Activated CD4-positive, alpha-beta T cell treated with anti-CD3 and anti-CD28 coated beads for 48 hours (primary cell): Measurements from ENCODE around the gene APOBEC4.
"Not testable (repeated sequence)": the region's sequence is repeated elsewhere in the genome, so short reads cannot be mapped to it uniquely, and the experiment has no call there.

Experiments
- DNase-seq: peaks from one replicate; pipeline ENCODE4 v3.0.0-alpha.2; 2020

The APOBEC4 gene, protein sequence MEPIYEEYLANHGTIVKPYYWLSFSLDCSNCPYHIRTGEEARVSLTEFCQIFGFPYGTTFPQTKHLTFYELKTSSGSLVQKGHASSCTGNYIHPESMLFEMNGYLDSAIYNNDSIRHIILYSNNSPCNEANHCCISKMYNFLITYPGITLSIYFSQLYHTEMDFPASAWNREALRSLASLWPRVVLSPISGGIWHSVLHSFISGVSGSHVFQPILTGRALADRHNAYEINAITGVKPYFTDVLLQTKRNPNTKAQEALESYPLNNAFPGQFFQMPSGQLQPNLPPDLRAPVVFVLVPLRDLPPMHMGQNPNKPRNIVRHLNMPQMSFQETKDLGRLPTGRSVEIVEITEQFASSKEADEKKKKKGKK

DNA sequence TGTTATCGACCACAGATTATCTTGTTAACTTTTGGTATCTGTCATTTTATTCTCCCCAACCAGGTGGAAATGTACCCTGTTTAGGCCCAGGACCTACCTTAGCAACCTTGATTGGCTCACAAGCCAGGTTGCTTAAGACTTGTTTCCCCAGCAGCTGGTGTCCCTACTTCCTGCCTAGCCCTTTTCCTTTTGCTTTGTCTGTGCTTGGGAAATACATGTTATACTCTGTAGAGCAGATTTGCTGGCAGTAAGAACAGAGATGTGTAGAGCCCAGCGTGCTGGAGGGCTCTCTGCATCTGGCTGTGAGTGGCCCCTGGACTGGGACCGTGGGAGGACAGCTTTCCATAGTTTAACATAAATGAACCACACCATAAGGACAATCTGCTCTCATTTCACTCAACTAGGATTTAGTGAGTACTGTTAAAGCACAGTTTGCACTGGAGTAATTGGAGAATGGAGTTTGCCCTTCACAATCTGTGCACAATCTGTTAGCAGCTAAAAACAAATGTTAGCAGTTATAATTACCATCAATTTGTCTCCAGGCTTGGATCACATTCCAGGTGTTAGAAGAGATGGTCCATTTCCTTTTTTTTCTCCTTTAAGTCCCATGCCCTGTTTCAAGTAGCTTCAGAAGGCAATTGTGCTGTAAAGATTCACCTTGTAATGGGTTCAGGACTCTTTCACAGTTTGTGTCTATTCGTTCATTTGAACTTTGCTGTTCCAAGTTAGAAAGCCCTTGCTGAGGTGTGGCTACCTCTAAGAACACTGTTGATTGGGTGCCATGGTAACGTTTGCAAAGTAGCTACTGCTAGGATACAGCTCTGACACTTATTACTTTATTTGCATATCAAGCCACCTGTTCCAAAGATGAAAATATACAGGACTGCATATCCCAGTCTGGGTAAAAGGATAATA lies at the start of gene APOBEC4:
APOBEC4 (minus strand) TSS at position 770 of the 915 bp plus-strand sequence. CDS start 4,535 bp downstream, outside the sequence.
- DNase-seq: no peak

DNA sequence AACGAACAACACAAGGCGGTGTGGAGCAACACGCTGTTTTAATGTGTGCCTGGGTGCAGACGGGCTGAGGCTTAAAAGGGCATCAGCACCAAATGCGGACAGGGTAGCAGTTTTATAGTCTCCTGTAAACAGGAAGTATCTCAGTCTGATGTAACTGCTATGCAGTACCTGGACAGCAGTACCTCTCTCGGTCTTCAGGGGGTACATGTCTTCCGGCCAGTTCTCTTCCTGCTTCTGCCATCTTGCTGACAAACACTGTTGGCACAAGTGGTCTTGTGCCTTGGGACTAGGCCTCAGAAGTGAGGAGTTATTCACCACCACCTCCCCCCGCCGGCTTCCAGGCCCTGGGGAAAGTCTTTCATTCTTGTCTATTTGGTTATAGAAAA lies 49.7 kb upstream of the APOBEC4 start:
- no peak for DNase-seq

DNA sequence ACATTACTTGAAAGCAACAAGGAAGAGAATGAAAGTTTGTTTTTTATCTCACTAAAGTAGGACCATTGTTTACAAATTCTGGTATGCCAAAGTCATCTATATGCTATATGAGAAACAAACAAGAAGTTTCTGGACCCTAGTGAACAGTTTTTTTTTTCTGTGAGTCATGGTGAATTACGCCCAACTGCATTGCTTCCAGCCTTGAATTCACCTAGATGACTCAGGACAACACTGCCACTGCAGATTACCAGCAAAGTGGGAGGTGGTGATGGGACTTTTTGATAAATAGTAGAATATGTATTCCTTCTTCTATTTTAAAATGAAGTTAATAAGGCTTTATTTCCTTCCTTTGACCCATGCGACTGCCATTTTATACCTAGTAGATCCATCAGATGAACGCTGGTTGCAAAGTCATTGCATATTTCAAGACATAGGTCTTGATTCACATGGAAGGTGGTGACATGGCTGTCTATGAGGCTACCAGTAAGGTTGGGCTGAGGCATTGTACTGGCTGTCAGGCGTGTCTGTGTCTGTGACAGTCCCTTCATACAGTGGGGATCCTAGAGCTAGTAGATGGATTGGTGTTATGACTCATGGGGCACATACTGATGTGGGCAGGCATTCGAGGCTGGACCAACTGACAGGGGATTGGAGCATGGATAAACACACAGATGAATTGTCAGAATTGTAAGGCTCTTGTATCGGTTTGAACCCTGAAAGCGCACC lies 49.1 kb upstream of the APOBEC4 start:
- peak; percentile 3 for DNase-seq

DNA sequence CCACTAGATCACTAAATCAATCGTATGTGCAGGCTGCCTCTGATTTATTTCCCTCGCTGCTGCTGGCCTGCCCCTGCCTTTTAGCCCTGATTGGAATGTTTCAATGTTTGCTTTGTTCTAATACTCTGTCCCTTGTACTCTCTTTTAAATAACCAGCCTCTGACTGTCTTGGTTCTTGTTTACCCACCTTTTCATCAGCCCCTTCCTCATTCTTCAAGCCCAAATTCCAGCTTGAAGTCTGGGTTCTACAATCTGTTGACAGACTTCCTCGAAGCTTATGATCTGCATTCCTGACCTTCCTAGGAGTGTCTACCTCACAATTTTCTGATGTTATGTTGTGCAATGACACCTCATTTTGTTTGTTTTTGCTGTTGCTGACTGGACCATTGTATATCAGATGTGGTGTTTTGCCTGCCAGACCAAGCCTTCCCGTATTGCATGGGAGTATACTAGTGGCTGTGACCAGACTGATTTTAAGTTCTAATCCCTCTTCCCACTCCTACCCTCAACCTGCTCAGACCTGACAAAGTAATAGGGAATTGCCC lies 46.6 kb upstream of the APOBEC4 start:
- no peak for DNase-seq

DNA sequence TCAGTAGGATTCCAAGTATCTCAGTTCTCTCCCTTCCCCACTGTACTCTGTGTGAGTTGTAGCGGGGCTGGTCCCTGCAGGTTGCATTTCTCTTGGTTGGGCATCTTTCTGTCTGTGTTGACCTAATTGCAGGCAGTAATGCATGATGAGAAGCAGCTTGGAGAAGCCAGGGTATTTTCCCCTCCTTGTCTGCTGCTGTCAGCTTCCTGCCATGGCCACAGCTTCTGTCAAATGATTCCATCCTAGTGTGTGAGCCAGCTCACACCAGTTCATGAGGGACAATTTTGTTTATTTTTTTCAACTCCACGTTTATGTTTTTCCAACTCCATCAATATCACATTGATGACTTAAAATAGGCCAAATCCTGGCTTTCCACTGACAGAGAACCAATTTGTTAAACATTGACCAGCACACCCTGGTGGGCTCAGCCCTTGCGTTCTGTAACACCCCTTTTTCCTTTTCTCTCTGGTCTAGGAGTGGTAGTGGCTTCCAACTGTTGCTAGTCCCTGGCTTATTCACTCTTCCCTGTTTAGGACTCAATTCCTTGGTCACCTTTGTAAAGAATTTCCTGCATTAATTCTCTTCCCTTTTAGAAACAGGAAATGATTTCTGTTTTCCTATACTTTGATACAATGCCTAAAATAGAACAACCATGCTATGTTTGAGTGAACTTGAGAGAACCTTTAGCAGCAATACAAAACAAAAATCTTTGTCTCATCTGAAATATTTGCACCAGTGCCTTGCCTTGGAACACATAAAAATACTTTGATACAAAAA lies 44.9 kb upstream of the APOBEC4 start:
- no peak for DNase-seq

DNA sequence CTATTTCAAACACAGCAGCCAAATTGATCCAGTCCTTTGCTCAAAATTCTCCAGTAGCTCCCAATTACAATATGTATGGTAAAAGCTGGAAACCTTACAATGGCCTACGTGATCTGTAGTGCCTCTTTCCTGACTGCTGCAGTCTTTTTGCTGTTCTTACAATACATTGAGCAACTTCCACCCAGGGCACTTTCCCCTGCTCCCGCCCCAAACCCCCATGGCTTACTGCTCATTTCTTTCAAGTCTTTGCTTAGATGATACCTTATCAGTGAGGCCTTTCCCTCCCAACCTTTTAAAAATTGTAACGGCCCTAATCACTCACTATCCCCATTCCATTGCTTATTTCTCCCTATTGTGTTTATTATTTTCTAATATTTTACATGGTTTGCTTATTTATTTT lies 43.9 kb upstream of the APOBEC4 start:
- DNase-seq: no peak

DNA sequence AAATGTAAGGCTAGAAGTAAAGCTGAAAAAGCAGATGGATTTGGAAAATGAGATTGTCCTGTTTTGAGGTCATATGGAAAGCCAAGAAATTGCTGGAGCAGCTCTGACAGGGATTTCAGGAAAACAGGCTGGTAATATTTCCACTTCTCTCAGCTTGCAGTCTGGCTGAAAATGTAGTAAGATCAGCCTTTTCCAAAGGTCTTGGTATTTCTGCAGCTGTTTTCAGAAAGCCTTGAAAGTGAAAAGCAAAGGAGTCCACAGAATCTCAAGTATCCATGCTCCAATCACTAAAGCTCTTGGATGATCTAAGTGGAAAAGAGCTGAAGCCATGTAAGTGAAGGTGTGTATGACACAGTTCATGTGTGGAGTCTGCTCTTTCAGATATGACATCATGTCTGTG lies 41.6 kb upstream of the APOBEC4 start:
- DNase-seq: no peak

DNA sequence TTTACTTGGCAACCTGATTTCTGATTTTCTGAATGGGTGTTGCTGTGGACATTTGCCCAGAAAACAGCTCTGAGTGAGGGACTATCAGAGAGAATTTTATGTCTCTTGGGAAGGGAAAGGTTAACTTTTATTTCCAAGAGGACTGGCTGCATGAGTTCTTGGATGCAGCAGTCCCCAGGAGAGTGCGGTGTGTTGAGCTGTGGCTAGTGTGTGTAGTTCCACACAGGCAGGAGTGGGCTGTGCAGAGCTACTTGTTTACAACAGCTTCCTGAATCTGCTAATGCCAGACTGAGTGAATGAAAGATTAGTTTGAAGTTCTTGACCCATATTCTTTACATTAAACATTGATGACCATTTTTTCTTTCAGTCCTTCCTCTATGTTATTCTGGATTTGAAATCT lies 41.0 kb upstream of the APOBEC4 start:
- no peak for DNase-seq

DNA sequence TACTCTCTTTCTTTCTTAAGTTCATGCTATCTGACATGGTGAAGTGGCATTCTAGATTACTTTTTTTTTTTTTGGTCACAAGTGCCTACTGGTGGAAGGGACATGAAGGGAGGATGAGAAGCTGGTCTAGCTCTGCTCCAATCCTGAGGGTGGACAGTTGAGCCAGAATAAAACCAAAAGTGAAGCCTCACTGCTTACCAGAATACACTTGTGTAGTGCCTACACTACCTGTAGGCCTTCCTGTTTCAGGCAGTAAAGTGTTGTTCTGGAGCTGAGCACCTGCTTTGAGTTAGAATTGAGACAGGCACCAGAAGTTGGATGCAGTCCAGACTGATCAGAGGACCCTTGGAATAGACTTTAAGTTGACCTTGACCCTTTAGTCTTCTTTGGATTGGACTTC lies 40.4 kb upstream of the APOBEC4 start:
- DNase-seq: no peak

DNA sequence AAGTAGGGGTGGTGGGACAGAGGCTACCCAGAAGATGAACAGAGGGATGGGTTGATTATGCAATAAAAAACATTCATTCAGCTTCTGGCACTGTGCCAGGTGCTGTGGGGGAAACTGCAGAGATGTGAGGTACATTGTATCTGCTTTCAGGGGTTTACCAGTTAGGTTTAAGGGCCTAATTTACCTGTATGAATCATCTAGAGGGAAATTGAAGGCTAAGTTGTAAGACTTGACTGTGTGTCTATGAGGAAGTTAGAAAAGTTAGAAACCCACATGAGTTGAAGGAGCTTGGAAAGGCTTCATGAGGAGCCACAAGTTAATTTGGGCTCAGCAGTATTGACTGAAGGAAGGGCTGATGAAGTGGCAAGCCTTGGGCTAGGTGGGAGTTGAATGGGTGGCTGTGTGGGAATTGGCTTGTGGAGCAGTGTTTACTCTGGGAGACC lies 36.7 kb upstream of the APOBEC4 start:
- DNase-seq: peak; percentile 29

DNA sequence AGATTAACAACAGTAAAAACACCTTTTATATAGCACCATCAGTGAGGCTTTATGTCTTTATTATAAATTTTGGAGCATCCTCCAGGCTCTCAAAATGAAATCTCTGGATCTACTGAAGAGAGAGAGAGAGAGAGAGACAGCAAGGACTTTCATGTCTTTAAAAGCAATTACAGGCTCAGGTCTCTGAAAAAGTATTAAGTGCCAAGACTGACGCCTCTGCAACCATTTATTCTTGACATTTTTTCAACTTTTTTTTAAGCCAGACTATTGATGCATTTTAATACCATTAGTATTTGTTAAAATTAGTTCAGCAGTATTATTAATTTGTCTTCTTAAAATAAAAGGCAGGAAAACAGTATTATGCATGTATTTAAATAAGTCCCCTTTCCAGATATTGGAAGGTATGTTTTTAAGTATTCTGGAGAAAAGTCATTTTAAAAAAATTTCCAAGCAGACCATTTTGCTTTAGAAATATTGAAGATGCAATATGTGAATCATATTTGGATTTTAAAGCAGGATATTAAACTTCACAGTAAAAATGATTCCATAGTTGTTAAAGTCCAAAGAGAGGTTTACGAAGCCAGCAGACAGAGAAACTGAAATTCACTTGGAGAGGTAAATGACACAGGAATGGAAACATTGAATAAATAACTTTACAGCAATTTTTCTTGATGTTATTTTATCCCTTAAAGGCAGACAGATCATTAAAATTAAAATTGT lies 35.4 kb upstream of the APOBEC4 start:
- DNase-seq: no peak

DNA sequence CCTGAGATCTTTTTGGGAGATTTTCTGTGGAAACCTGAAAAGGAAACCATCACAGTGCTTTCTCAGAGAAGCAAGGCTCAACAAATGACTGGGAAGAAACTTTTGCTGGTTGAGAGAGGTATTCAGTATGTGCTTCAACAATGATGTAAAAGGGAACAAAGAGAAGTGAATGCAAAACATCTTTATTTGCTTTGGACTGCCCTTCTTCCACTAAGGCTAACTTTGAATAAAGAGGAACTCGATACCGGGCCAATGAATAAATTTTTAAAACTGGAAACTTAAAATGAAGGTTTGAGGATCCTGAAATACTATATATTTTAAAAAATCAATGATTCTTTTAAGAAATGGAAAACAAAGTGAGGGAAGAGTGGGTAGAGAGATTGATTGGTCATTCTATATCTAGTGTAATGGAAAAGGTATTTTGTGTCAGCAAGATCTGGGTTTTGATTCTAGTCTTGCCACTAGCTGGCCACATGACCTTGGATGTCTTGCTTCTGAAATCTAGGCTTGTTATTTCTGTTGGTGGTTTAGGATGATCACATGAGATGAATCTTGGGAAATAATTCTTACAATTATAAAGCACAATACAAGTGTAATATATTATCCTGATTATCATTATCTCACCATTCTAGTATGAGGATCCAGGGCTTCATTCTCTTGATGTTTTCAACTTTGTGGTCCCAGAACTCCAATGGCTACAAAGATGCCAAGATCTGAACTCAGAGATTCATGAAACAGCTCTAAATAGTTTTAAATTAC lies 34.6 kb upstream of the APOBEC4 start:
- no peak for DNase-seq

DNA sequence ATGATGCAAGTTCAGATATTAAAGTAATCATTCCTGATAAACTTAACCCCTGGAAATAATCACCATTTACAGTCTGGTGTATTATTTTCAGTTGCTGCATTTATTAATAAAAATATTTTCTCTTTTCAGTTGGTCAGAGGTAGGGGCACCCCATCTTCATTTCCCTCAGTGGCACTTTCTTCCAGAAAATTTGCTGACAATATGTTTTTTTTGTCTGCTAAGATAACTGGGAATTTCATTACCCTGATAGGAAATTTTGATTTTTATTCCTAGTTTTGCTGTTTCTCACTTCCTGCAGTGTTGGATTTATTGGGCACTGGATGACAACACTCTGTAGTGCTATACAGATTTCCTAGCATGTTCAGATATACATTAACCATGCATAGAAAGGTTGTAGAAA lies 33.1 kb upstream of the APOBEC4 start:
- DNase-seq: no peak

DNA sequence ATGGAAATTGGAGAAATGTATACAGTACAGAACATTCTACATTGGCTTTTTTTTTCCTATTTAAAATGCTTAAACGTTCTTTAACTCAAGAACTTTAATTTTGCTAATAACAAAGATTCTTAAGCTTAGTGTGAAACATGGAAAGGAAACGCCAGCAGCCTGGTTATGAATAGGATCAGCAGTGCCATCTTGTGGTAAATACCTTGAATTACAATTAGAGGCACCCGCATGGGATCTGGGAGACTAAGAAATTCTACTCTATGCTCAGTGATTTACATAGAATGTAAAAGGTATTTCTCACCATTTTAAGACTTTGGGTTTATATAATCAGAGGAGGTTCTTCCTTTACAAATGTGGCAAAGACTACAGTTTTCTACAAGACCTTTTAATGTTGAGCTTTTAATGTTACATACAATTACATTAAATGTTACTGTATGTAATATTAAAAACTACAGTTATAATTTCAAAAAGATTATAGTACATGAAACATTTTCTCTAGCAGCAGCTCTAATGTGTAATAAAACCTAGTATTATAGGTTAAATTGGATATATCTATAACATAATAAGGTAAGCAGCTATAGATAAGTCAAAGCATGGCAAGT lies 32.1 kb upstream of the APOBEC4 start:
- DNase-seq: peak; percentile 20

DNA sequence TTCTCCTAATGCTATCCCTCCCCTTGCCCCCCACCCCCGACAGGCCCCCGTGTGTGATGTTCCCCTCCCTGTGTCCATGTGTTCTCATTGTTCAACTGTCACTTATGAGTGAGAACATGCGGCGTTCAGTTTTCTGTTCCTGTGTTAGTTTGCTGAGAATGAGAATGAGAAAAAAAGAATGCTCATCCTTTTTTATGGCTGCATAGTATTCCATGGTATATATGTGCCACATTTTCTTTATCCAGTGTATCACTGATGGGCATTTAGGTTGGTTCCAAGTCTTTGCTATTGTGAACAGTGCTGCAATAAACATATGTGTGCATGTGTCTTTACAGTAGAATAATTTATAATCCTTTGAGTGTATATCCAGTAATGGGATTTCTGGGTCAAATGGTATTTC lies 26.2 kb upstream of the APOBEC4 start:
- not testable (repeated sequence) for DNase-seq

DNA sequence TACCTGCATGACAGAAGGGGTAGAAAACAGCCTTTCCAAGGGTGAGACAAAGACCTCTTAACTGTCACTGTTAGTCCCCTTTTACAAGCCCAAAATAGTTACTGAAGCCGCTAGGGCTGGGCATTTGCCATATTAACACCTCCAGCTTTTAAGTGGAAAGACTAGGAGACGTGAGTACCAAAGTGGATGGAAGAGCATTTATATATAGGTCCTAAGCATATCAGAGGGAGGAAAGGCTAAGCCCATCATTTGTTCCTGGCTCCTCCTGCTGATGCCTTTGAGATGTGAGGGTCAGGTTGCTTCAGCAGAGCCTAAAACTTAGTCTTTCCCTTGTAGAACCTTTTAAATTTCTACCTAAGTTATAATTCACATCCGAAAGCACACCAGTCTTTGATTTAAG lies 25.7 kb upstream of the APOBEC4 start:
- DNase-seq: no peak

DNA sequence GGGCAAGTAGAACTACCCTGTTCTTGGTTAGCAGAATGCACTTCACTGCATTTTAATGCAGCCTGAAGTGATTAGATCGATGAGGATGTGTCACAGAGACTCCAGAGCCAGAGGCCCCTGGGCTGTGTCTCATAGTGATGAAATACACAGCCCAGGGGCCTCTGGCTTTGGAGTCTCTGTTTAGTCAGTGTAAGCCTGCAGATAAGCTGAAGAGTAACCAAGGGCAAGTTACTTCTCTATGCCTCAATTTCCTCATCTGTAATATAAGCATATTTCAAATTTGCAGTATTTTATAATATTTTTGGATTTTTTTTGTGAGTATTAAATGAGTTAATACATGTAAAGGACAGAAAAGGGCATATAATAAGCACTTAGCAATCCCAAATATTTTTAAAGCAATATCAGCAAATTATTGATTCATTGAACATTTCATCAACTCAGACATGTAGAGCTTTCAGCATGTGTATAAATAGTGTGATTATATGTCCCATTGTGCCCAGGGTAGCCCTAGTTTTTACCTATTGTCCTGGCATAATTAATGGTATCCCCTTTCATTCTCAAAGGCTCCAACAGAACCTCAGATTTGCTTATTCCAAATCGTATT lies 23.6 kb upstream of the APOBEC4 start:
- DNase-seq: no peak

DNA sequence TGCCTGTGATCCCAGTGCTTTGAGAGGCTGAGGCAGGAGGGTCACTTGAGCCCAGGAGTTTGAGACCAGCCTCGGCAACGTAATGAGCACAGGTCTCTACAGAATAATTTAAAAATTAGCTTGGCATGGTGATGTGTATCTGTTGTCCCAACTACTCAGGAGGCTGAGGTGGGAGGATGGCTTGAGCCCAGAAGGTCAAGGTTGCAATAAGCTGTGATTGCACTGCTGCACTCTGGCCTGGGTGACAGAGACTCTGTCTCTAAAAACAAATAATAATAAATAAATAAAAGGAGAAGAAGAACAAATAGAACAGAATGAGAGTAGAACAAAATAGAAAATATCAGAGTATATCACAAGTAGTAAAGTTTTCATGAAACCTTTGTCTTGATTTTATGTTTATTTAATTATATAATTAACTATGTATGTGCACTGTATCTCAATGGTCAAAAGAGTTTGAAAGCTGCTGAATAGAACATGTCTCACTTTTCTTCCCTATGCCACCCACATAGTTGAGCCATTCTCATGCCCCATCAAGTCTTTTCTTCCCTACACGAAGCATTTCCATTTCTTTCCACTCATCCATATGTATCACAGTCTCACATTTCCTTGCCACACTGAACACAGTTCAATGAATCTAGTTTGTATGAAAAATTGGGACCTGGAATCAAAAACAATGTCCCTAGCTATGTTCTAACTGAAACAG lies 22.9 kb upstream of the APOBEC4 start:
- DNase-seq: no peak

DNA sequence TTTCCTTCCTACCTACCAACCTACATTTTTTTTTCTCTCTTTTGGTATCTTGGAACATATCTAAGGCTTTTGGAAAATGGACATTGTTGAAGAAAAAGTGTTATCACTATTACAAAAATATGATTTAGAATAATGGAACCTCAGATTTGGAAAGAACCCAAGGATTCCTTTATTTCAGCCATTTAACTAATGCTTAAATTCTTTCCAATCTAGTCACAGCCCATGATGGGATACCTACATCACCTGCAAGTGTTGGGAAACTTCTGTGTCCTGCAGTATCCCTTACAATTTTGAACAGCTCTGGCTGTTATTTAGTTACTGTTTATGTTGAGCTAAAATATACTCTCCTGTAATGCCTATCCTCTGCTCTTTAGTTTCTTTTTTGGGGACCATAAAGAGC lies 22.3 kb upstream of the APOBEC4 start:
- DNase-seq: no peak
